Measurements from ENCODE around the gene AKR1C2.
"Not testable (repeated sequence)": the region's sequence is repeated elsewhere in the genome, so short reads cannot be mapped to it uniquely, and the experiment has no call there.

Gene AKR1C2

GRCh38 chr10:5003127-5004029 is at the start of gene AKR1C2:
Gene AKR1C2, minus strand, starts transcription at chr10:5003857. Its CDS starts 22 bp downstream, at chr10:5003835.
- not testable (repeated sequence) for DNase-seq

DNA sequence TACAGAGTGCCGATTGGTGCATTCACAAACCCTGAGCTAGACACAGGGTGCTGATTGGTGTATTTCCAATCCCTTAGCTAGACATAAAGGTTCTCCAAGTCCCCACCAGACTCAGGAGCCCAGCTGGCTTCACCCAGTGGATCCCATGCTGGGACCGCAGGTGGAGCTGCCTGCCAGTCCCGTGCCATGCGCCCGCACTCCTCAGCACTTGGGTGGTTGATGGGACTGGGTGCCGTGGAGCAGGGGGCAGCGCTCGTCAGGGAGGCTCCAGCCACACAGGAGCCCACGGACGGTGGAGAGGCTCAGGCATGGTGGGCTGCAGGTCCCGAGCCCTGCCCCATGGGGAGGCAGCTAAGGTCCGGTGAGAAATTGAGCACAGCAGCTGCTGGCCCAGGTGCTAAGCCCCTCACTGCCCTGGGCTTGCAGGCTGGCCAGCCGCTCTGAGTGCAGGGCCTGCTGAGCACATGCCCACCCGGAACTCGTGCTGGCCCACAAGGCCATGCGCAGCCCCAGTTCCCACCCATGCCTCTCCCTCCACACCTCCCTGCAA is 49.4 kb upstream of the AKR1C2 start:
- not testable (repeated sequence) for DNase-seq

DNA sequence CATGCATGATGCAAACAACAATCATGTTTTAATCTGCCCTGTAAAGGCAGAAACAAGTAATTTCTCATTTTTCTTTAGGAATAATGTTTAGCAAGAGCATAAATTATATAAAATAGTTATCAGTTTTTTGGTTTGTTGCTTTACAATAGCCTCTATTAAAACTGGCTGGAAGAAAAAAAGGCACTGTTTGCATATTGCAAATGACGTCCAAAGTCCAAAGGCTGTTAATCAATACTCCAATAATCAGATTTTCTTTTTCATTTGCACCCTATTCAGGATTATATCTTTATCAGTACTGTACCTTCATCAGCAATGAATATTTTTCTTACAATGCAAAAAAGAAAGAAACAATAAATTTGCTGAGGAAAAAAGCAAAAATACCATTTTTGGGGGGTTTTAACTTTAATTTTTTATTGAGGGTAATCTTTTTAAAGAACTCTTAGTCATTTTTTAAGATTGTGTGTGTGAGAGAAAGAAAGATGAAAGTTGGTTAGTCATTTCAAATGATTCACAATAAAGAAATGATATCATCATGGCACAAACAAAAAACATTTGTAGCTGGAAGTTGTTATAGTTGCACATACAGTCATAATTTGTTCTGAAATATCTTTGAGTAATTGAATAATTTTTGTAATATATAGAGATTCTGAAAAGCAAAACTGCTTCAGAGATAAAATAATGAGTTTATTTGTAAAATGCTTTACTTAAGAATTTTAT is 44.4 kb upstream of the AKR1C2 start:
- DNase-seq, result no peak

DNA sequence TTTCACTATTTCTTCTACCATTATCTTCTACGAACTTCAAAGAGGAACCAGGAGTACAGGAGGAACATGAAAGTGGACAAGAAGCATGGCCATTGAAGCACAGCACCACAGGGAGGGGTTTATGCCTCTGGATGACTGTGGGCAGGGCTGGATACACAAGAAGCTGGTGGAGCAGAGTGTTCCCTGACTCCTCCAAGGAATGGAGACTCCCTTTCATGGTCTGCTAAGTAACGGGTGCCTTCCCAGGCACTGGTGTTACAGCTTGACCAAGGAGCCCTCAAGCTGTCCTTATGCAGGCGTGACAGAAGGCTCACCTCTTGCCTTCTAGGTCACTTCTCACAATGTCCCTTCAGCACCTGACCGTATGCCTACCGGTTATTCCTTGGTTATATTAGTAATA is 43.4 kb upstream of the AKR1C2 start:
- DNase-seq, result not testable (repeated sequence)

- DNase-seq, result no peak
Measured at GRCh38 chr10:5046410-5046809, 42.8 kb upstream of the AKR1C2 start.

DNA sequence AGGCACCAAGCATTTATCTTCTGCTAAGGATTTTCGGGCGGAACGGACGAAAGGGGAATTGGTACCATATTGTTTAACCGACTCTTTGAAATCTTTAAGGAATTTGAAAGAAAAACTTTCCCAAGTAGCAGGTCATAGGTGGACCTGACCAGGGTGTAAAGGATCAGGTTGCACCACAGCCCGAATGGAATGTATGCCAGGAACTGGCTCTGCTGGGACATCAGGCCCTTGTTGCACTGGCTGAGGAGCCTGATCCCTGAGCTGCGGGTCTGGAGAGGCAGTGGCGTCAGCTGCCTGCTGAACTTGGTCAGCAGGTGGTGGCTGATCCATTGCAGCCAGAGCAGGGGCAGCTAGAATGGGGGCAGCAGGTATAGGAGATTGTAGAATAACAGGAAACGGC is 41.4 kb upstream of the AKR1C2 start:
- DNase-seq, result no peak

GRCh38 chr10:5043716-5044115 is 40.1 kb upstream of the AKR1C2 start:
- DNase-seq, result no peak

DNA sequence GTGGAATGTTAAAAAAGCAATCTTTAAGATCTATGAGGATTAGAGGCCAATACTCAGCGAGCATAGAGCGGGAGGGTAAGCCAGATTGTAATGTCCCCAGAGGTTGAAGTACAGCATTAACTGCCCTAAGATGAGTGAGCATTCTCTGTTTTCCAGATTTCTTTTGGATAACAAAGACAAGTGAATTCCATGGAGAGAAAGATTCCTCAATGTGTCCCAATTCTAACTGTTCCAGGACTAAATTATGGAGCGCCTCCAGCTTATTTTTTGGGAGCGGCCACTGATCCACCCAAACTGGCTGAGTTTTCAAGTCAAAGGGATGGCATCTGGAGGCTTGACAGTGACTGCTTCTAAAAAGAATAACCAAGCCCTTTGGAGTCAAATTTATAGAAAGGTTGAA is 39.3 kb upstream of the AKR1C2 start:
- no peak for DNase-seq

- no peak for DNase-seq
Measured at GRCh38 chr10:5041471-5042023, 37.9 kb upstream of the AKR1C2 start.

GRCh38 chr10:5040781-5041470 is 37.3 kb upstream of the AKR1C2 start:
- DNase-seq, result no peak

GRCh38 chr10:5040010-5040673 is 36.5 kb upstream of the AKR1C2 start:
- no peak for DNase-seq

DNA sequence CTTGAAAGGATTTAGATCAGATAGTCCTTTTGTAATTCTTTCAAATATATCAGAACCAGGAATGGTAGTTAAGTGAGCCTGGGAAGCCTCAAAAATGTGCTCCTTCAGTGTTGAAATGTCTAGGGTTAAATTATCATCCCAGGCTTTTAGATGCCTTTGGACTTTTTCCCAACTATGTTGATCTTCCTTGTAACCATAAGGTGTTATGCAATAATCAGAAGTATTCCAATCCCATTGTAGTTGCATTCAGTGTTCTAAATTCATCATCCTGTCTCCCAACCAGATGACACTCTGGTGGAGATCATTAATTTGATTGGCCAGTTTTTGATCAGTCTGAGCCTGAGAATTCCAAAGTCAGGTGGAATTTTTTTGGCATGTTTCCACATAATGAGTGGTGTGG is 35.1 kb upstream of the AKR1C2 start:
- DNase-seq, result no peak

- no peak for DNase-seq
Measured at GRCh38 chr10:5038101-5038500, 34.4 kb upstream of the AKR1C2 start.

DNA sequence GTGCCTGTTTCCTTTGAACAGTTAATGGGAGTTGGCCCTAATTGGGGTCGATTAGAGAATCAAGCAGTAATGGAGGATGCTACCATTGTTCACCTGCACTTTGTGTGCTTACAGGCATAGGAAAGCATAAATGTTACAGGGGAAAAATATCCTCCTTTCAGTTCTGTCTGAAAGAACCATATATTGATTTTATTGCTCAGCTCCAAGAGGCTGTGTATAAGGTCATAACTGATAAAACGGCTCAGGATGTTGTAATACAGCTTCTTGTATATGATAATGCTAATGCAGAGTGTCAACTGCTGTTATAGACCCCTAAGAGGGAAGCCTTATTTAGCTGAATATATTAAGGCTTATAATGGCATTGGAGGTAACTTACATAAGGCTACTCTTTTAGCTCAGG is 32.9 kb upstream of the AKR1C2 start:
- DNase-seq, result no peak

GRCh38 chr10:5035356-5035755 is 31.7 kb upstream of the AKR1C2 start:
- no peak for DNase-seq

DNA sequence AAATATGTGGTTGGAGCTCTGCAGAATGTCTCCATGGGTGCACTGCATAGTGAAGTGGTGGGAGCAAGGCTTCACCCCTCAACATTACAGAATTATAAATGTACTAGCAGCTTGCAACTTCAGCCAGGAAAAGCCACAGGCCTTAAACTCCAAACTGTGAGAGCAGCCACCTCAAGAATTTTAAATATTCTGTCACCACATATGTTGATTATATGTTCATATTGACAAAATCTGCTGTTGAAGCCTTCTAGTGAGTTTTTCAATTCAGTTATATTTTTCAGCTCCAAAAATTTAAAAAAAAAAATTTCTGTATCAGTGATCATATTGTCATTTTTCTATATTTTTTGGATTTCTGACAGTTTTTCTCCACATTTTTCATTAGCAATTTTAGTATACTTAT is 30.9 kb upstream of the AKR1C2 start:
- DNase-seq, result no peak

DNA sequence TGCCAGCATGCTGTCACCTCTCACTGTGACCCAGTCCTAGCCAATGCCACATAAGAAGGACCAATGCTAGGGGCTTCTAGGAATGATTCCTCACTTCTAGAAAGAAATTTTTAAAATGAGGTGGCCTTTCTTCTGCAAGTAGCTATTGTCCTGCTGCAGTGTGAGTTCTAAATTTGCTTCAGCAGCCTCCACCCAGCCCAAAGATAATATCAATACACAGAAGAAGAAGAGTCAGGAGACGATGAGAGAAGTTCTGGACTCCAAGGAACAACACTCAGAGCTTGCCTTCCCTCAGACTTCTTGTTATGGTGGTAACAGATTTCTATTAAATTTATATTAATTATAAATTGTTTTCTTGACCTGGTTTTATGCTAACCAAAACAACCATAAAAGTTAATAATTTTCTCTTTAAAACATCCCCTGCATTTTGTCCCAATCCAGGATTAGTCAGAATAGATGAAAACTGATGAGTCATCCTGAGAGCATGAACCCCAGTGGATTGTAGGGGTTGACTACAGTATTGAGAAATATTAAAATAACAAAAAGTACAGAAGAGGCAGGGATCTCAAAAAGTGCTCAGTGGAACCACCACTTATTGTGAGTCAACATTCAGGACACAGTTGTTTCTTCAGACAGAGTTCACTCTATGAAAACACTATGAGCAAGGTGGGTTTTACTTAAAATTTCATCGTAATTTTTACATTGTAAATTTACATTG is 29.6 kb upstream of the AKR1C2 start:
- no peak for DNase-seq

DNA sequence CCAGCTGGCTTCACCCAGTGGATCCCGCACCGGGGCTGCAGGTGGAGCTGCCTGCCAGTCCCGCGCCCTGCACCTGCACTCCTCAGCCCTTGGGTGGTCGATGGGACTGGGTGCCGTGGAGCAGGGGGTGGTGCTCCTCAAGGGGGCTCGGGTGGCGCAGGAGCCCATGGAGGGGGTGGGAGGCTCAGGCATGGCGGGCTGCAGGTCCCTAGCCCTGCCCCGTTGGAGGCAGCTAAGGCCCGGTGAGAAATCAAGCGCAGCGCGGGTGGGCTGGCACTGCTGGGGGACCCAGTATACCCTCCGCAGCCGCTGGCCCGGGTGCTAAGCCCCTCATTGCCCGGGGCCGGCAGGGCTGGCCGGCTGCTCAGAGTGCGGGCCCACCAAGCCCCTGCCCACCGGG is 28.8 kb upstream of the AKR1C2 start:
- DNase-seq, result not testable (repeated sequence)

GRCh38 chr10:5031588-5031987 is 27.9 kb upstream of the AKR1C2 start:
- not testable (repeated sequence) for DNase-seq

GRCh38 chr10:5030989-5031388 is 27.3 kb upstream of the AKR1C2 start:
- no peak for DNase-seq

All from amygdala (tissue), 56 donors.